Keratinocyte (primary cell): ENCODE results near the gene MCTP2. TPM values are rescaled to one million over a fixed set of nuclear protein-coding genes. Genes with fewer than 3 reads are reported as not detected.

Source experiments
- DNase-seq: peaks from one replicate; pipeline ENCODE4 v3.0.0-alpha.2; 2011; ENCODE audit warnings: low read depth, missing footprints, low spot score
- FAIRE-seq: peaks from 2 replicates; lab custom pipeline; 2011; peaks lifted over from hg19 to GRCh38; lab: Jason Lieb, UNC
- H2AFZ ChIP-seq: 2 replicates; pipeline ENCODE4 v1.6.0; 2012; ENCODE audit warnings: low read length, control low read depth, inconsistent platforms; ENCODE audit not compliant: control insufficient read depth
- H3K27ac ChIP-seq: 2 replicates; pipeline ENCODE4 v1.5.1; 2011; ENCODE audit warnings: low read length; ENCODE audit not compliant: control insufficient read depth, insufficient read depth
- H3K27me3 ChIP-seq: 3 replicates; pipeline ENCODE4 v1.6.0; 2011; ENCODE audit warnings: low read length; ENCODE audit not compliant: control insufficient read depth, insufficient read depth; ENCODE audit errors: extremely low read depth
- H3K36me3 ChIP-seq, 2 experiments: 2 replicates in 1 of 2; 3 replicates in 1 of 2; pipeline ENCODE4 v1.5.1; 2011; ENCODE audit warnings: low read length in 2 of 2, mild to moderate bottlenecking in 1 of 2; ENCODE audit not compliant: control insufficient read depth in 2 of 2, insufficient read depth in 2 of 2; ENCODE audit errors: extremely low read depth in 1 of 2
- H3K4me1 ChIP-seq: 3 replicates; pipeline ENCODE4 v1.5.1; 2011; ENCODE audit warnings: low read length; ENCODE audit not compliant: control insufficient read depth, insufficient read depth; ENCODE audit errors: extremely low read depth
- H3K4me2 ChIP-seq: 3 replicates; pipeline ENCODE4 v1.6.0; 2011; ENCODE audit warnings: low read depth, low read length; ENCODE audit not compliant: control insufficient read depth, insufficient read depth; ENCODE audit errors: extremely low read depth
- H3K4me3 ChIP-seq, 3 experiments: fragments of 200-600 bp in 1 of 3; sonication (generic) in 1 of 3; 2 replicates in 2 of 3; 3 replicates in 1 of 3; pipeline ENCODE4 v1.5.1; 2011 to 2016; ENCODE audit warnings: low read length in 3 of 3, mild to moderate bottlenecking in 3 of 3, control low read depth in 2 of 3, inconsistent platforms in 1 of 3, low read depth in 1 of 3, mixed read lengths in 1 of 3, mixed run types in 1 of 3, moderate library complexity in 1 of 3; ENCODE audit not compliant: control insufficient read depth in 2 of 3, insufficient read depth in 2 of 3; ENCODE audit errors: extremely low read depth in 1 of 3
- H3K79me2 ChIP-seq: 2 replicates; pipeline ENCODE4 v1.6.0; 2012; ENCODE audit warnings: low read length; ENCODE audit not compliant: control insufficient read depth, insufficient read depth
- H3K9ac ChIP-seq: 3 replicates; pipeline ENCODE4 v1.6.0; 2011; ENCODE audit warnings: low read length; ENCODE audit not compliant: control insufficient read depth, insufficient read depth; ENCODE audit errors: extremely low read depth
- H3K9me1 ChIP-seq: 3 replicates; pipeline ENCODE4 v1.6.0; 2011; ENCODE audit warnings: low read length; ENCODE audit not compliant: control insufficient read depth, insufficient read depth; ENCODE audit errors: extremely low read depth
- H3K9me3 ChIP-seq: 2 replicates; pipeline ENCODE4 v1.5.1; 2012; ENCODE audit warnings: low read depth, low read length; ENCODE audit not compliant: control insufficient read depth
- H4K20me1 ChIP-seq: 3 replicates; pipeline ENCODE4 v1.6.0; 2011; ENCODE audit warnings: low read length; ENCODE audit not compliant: control insufficient read depth, insufficient read depth; ENCODE audit errors: extremely low read depth
- EZH2 ChIP-seq: IDR thresholded peaks from one replicate; pipeline ENCODE4 v1.6.1; 2012; ENCODE audit warnings: inconsistent platforms, mild to moderate bottlenecking, low read length, moderate library complexity
- dilution Hi-C: fragments of 300-500 bp; cut with MboI; formaldehyde crosslinking; loops from one replicate; pipeline ENCODE4 v1.7.0; 2020; ENCODE audit warnings: low sequenced_read_pairs; ENCODE audit not compliant: extremely low pct_ligation_motif_present
- polyA plus RNA-seq, 5 experiments: library from polyadenylated mRNA; depleted of rRNA in 3 of 5; stranded (reverse) in 3 of 5; stranded (forward) in 1 of 5; unstranded in 1 of 5; fragments of >200 nt; gene quantifications; 1 replicate in 1 of 5; 2 replicates in 3 of 5; 3 replicates in 1 of 5; pipeline versions ENCODE4 v1.2.1 to v1.2.3, GENCODE V29; 2011 to 2012; ENCODE audit warnings: missing spikeins in 2 of 5, low read depth in 1 of 5, low replicate concordance in 1 of 5
- TF ChIP-seq, protein P1 (sequence below), 3 experiments: IDR thresholded peaks in 1 of 3; conservative IDR thresholded peaks in 1 of 3; optimal IDR thresholded peaks in 1 of 3; 2 replicates in 2 of 3; 3 replicates in 1 of 3; pipeline versions ENCODE3 to v1.5.1; 2011; ENCODE audit warnings: low read length in 3 of 3, mild to moderate bottlenecking in 3 of 3, moderate library complexity in 2 of 3, control low read depth in 1 of 3, inconsistent platforms in 1 of 3; ENCODE audit not compliant: insufficient read depth in 2 of 3; ENCODE audit errors: extremely low read depth in 1 of 3

The MCTP2 gene
- polyA plus RNA-seq, 1 donor (not counting 4 experiments of a cell fraction or from before 2014, with no cell fraction given) = 22.0 TPM

DNA sequence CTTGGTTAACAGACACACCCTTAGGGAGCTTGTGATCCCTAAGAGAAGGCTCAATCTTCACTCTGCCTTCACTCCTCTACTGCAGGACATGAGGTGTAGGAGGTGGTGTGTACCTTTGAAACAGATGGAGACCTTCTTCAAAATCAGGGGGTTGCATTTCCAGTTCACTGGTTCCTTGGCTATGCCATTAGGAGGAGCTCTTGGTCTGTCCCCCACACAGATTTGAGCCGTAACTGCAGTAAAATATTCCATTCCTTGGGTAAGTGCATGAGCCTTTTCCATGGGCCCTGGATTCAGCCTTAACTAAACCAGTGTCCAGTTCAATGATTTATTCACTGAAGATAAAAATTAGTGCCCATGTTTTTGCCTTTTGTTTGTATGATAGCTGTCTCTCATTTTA is 144.6 kb downstream of the MCTP2 start:
- H3K4me3 ChIP-seq = no peak overlapping the region
- no peaks in the 10 kb centered on the region for H3K4me1 ChIP-seq
- TF ChIP-seq EZH2 = no peak
- TF ChIP-seq, protein P1, sequence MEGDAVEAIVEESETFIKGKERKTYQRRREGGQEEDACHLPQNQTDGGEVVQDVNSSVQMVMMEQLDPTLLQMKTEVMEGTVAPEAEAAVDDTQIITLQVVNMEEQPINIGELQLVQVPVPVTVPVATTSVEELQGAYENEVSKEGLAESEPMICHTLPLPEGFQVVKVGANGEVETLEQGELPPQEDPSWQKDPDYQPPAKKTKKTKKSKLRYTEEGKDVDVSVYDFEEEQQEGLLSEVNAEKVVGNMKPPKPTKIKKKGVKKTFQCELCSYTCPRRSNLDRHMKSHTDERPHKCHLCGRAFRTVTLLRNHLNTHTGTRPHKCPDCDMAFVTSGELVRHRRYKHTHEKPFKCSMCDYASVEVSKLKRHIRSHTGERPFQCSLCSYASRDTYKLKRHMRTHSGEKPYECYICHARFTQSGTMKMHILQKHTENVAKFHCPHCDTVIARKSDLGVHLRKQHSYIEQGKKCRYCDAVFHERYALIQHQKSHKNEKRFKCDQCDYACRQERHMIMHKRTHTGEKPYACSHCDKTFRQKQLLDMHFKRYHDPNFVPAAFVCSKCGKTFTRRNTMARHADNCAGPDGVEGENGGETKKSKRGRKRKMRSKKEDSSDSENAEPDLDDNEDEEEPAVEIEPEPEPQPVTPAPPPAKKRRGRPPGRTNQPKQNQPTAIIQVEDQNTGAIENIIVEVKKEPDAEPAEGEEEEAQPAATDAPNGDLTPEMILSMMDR (optimal IDR thresholded peaks at IDR 0.05 in 1 of 3, IDR thresholded peaks at IDR 0.05 in 1 of 3, conservative IDR thresholded peaks at IDR 0.05 in 1 of 3; ENCODE audit: extremely low read depth in 1 of 3, insufficient read depth in 2 of 3, low read length in 3 of 3) = peak in 1 of 3 experiments; percentile 3

DNA sequence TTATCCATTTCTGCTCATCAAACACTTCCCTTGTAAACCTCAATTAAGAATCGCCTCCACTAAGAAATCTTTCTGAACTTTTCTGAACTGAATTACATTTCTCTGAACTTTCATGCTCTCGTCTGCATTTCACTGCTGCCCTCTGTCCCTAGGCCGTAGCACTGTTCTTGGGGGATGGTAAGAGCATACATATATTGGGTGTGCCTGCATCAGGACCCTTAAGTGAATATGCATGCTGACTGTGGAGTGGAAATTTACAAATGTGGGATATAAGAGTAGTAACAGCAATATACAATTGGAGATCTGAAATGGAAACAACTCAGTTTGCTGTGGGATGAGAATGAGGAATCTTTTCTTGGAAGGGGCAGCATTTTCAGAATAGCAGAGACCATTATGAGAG is 148.6 kb downstream of the MCTP2 start:
- dilution Hi-C loops = no loop called here
- TF ChIP-seq EZH2 = no peak
- TF ChIP-seq, protein P1 (optimal IDR thresholded peaks at IDR 0.05 in 1 of 3, IDR thresholded peaks at IDR 0.05 in 1 of 3, conservative IDR thresholded peaks at IDR 0.05 in 1 of 3; ENCODE audit: extremely low read depth in 1 of 3, insufficient read depth in 2 of 3, low read length in 3 of 3) = no peak

More for the DNA sequence above, 144.6 kb downstream of the MCTP2 start:
- no peak overlapping the region for H3K4me2 ChIP-seq
- H3K9ac ChIP-seq = no peak overlapping the region
- H3K79me2 ChIP-seq = no peaks in the 10 kb centered on the region
- H4K20me1 ChIP-seq = no peaks in the 10 kb centered on the region
- no peak overlapping the region for H2AFZ ChIP-seq
- H3K36me3 ChIP-seq = peaks cover 0 to 2% of the 10 kb centered on the region in 2 experiments
- no peaks in the 10 kb centered on the region for H3K9me1 ChIP-seq
- H3K27ac ChIP-seq = no peak overlapping the region
- H3K27me3 ChIP-seq = no peaks in the 10 kb centered on the region
- no peaks in the 10 kb centered on the region for H3K9me3 ChIP-seq
- dilution Hi-C loops = no loop called here
- DNase-seq = no peak
- FAIRE-seq = no peak

More for the DNA sequence above, 148.6 kb downstream of the MCTP2 start:
- Histone ChIP-seq H3K27ac (no peak overlapping the region), H3K4me3 (no peak overlapping the region), H4K20me1 (no peaks in the 10 kb centered on the region), H3K36me3 (peaks cover 0 to 4% of the 10 kb centered on the region in 2 experiments), H3K4me2 (no peak overlapping the region), H2AFZ (no peak overlapping the region), H3K79me2 (no peaks in the 10 kb centered on the region), H3K27me3 (no peaks in the 10 kb centered on the region), H3K4me1 (no peaks in the 10 kb centered on the region), H3K9me1 (no peaks in the 10 kb centered on the region), H3K9ac (no peak overlapping the region), H3K9me3 (no peaks in the 10 kb centered on the region)
- no peak for DNase-seq
- FAIRE-seq = no peak
